ENCODE results near the gene RNASE4.
"Not testable (repeated sequence)": the region's sequence is repeated elsewhere in the genome, so short reads cannot be mapped to it uniquely, and the experiment has no call there.

Gene RNASE4

DNA sequence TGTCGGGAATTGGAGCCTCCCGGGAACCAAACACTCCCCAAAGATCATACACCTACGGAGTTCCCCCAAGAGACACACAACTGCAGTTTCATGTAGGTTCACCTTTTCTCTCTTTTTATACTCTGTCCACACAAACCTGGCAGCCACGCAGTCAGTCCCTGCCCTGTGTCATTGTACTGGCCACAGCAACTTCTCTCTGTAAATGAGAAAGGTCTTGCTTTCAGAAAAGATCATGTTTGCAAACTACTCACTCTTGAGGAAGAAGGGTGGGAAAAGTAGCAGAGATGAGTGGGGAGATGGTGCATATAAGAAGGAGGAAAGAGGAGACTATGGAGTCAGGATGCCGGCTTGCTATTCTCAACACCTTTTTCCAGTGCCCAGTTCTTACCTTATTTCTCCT lies 14.6 kb downstream of the RNASE4 start:
- WGBS, 2 donors (ENCODE audit: extremely low coverage in 2 of 2, insufficient read length in 2 of 2, insufficient replicate concordance in 1 of 2), result no CpG with 5 or more reads among the region's 5 CpGs

DNA sequence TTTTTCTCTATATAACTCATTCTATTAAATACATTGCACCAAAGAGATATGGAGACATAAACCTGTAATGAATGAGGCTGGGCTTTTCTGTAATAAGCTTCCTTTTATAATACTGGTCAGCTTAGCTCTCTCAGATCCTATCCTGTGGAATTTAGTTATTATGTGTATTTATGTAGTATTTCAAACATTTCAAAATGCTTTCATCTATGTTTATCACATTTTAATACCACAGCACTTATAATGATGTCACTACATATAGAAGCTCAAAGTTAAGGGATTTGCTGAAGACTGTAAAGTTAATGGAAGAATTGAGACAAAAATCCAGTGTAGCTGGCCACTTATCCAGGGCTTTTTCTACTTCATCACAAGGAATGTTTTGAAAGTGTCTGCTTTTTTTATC lies 15.6 kb downstream of the RNASE4 start:
- Histone ChIP-seq H2BK15ac (ENCODE audit: low read length) (no peak overlapping the region), H3K9ac (ENCODE audit: low read depth, low read length, poor library complexity) (no peak overlapping the region), H4K8ac (ENCODE audit: low read depth, low read length) (no peak overlapping the region), H3K4me2 (ENCODE audit: insufficient read depth, low read length, poor library complexity, severe bottlenecking) (no peak overlapping the region), H2AFZ (ENCODE audit: low read length) (no peak overlapping the region), H3K79me1 (ENCODE audit: low read depth, low read length) (no peaks in the 10 kb centered on the region), H3K9me3 (replicated peaks in 1 of 2; ENCODE audit: control insufficient read depth in 2 of 2, insufficient read depth in 1 of 2, low read depth in 1 of 2, low read length in 2 of 2) (peaks cover 2% of the 10 kb centered on the region in 2 donors), H2BK12ac (ENCODE audit: low read length) (no peak overlapping the region), H2BK120ac (ENCODE audit: low read depth, low read length) (no peak overlapping the region), H3K18ac (ENCODE audit: low read length) (no peak overlapping the region), H3K23ac (ENCODE audit: low read depth, low read length, poor library complexity) (no peak overlapping the region), H3K14ac (ENCODE audit: low read length) (no peak overlapping the region), H2AK5ac (ENCODE audit: low read depth, low read length) (no peak overlapping the region), H3K27ac (replicated peaks; ENCODE audit: low read length) (no peak overlapping the region), H2BK5ac (ENCODE audit: low read length) (no peak overlapping the region), H3K4ac (ENCODE audit: low read length) (no peak overlapping the region), H3K4me3 (ENCODE audit: low read length in 2 of 2) (no peak overlapping the region), H3K4me1 (ENCODE audit: control insufficient read depth in 2 of 2, insufficient read depth in 1 of 2, low read depth in 1 of 2, low read length in 2 of 2) (no peaks in the 10 kb centered on the region), H4K91ac (ENCODE audit: low read depth, low read length, poor library complexity) (no peak overlapping the region), H3K27me3 (ENCODE audit: control insufficient read depth in 3 of 3, insufficient read depth in 3 of 3, low read depth in 1 of 3, low read length in 3 of 3) (no peaks in the 10 kb centered on the region), H3K36me3 (replicated peaks in 1 of 2; ENCODE audit: control insufficient read depth in 2 of 2, insufficient read depth in 2 of 2, low read length in 2 of 2) (no peaks in the 10 kb centered on the region)
- DNase-seq (ENCODE audit: low spot score), result no peak

More for the DNA sequence above, 14.6 kb downstream of the RNASE4 start:
- Histone ChIP-seq H2BK5ac (ENCODE audit: low read length) (no peak overlapping the region), H3K4ac (ENCODE audit: low read length) (no peak overlapping the region), H4K91ac (ENCODE audit: low read depth, low read length, poor library complexity) (no peak overlapping the region), H3K36me3 (replicated peaks in 1 of 2; ENCODE audit: control insufficient read depth in 2 of 2, insufficient read depth in 2 of 2, low read length in 2 of 2) (no peaks in the 10 kb centered on the region), H3K4me3 (ENCODE audit: low read length in 2 of 2) (no peak overlapping the region), H3K18ac (ENCODE audit: low read length) (no peak overlapping the region), H3K4me2 (ENCODE audit: insufficient read depth, low read length, poor library complexity, severe bottlenecking) (no peak overlapping the region), H3K4me1 (ENCODE audit: control insufficient read depth in 2 of 2, insufficient read depth in 1 of 2, low read depth in 1 of 2, low read length in 2 of 2) (no peaks in the 10 kb centered on the region), H4K8ac (ENCODE audit: low read depth, low read length) (no peak overlapping the region), H2AK5ac (ENCODE audit: low read depth, low read length) (no peak overlapping the region), H2BK12ac (ENCODE audit: low read length) (no peak overlapping the region), H3K27ac (replicated peaks; ENCODE audit: low read length) (no peak overlapping the region), H3K27me3 (ENCODE audit: control insufficient read depth in 3 of 3, insufficient read depth in 3 of 3, low read depth in 1 of 3, low read length in 3 of 3) (no peaks in the 10 kb centered on the region), H3K9me3 (replicated peaks in 1 of 2; ENCODE audit: control insufficient read depth in 2 of 2, insufficient read depth in 1 of 2, low read depth in 1 of 2, low read length in 2 of 2) (peaks cover 2% of the 10 kb centered on the region in 2 donors), H3K79me1 (ENCODE audit: low read depth, low read length) (no peaks in the 10 kb centered on the region), H2BK15ac (ENCODE audit: low read length) (no peak overlapping the region), H2AFZ (ENCODE audit: low read length) (no peak overlapping the region), H3K14ac (ENCODE audit: low read length) (no peak overlapping the region), H2BK120ac (ENCODE audit: low read depth, low read length) (no peak overlapping the region), H3K23ac (ENCODE audit: low read depth, low read length, poor library complexity) (no peak overlapping the region), H3K9ac (ENCODE audit: low read depth, low read length, poor library complexity) (no peak overlapping the region)
- DNase-seq (ENCODE audit: low spot score), result no peak

DNA sequence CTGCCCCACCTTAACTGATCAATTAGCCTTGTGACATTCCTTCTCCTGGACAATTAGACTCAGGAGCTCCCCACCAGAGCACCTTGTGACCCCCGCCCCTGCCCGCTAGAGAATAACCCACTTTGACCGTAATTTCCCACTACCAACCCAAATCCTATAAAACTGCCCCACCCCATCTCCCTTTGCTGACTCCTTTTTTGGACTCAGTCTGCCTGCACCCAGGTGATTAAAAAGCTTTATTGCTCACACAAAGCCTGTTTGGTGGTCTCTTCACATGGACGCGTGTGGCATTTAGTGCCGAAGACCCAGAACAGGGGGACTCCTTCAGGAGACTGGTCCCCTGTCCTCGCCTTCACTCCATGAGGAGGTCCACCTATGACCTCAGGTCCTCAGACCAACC lies 16.6 kb downstream of the RNASE4 start:
- H3K4me1 ChIP-seq (ENCODE audit: control insufficient read depth in 2 of 2, insufficient read depth in 1 of 2, low read depth in 1 of 2, low read length in 2 of 2); H4K8ac ChIP-seq (ENCODE audit: low read depth, low read length); H2AK5ac ChIP-seq (ENCODE audit: low read depth, low read length); H3K18ac ChIP-seq (ENCODE audit: low read length); H2BK120ac ChIP-seq (ENCODE audit: low read depth, low read length); H3K9ac ChIP-seq (ENCODE audit: low read depth, low read length, poor library complexity); H3K36me3 ChIP-seq (replicated peaks in 1 of 2; ENCODE audit: control insufficient read depth in 2 of 2, insufficient read depth in 2 of 2, low read length in 2 of 2); H3K4me2 ChIP-seq (ENCODE audit: insufficient read depth, low read length, poor library complexity, severe bottlenecking); H2AFZ ChIP-seq (ENCODE audit: low read length); H3K23ac ChIP-seq (ENCODE audit: low read depth, low read length, poor library complexity); H3K27me3 ChIP-seq (ENCODE audit: control insufficient read depth in 3 of 3, insufficient read depth in 3 of 3, low read depth in 1 of 3, low read length in 3 of 3); H3K79me1 ChIP-seq (ENCODE audit: low read depth, low read length); H2BK12ac ChIP-seq (ENCODE audit: low read length); H3K9me3 ChIP-seq (replicated peaks in 1 of 2; ENCODE audit: control insufficient read depth in 2 of 2, insufficient read depth in 1 of 2, low read depth in 1 of 2, low read length in 2 of 2); H4K91ac ChIP-seq (ENCODE audit: low read depth, low read length, poor library complexity); H2BK5ac ChIP-seq (ENCODE audit: low read length); H3K4ac ChIP-seq (ENCODE audit: low read length); H3K14ac ChIP-seq (ENCODE audit: low read length); H2BK15ac ChIP-seq (ENCODE audit: low read length); H3K4me3 ChIP-seq (ENCODE audit: low read length in 2 of 2); H3K27ac ChIP-seq (replicated peaks; ENCODE audit: low read length); DNase-seq (ENCODE audit: low spot score): not testable (repeated sequence)
- WGBS, 2 donors (ENCODE audit: extremely low coverage in 2 of 2, insufficient read length in 2 of 2, insufficient replicate concordance in 1 of 2), result no CpG with 5 or more reads among the region's 7 CpGs

GRCh38 chr14:20706657-20707355 lies 22.4 kb downstream of the RNASE4 start:
- H3K4me1 ChIP-seq (ENCODE audit: control insufficient read depth in 2 of 2, insufficient read depth in 1 of 2, low read depth in 1 of 2, low read length in 2 of 2), result no peaks in the 10 kb centered on the region
- H2BK12ac ChIP-seq (ENCODE audit: low read length), result no peak overlapping the region
- H3K4me3 ChIP-seq (ENCODE audit: low read length in 2 of 2), result no peak overlapping the region
- H3K36me3 ChIP-seq (replicated peaks in 1 of 2; ENCODE audit: control insufficient read depth in 2 of 2, insufficient read depth in 2 of 2, low read length in 2 of 2), result no peaks in the 10 kb centered on the region
- no peak for DNase-seq (ENCODE audit: low spot score)
- no peak overlapping the region for H2BK120ac ChIP-seq (ENCODE audit: low read depth, low read length)
- H2BK5ac ChIP-seq (ENCODE audit: low read length), result no peak overlapping the region
- H4K91ac ChIP-seq (ENCODE audit: low read depth, low read length, poor library complexity), result no peak overlapping the region
- no peak overlapping the region for H3K4me2 ChIP-seq (ENCODE audit: insufficient read depth, low read length, poor library complexity, severe bottlenecking)
- no peak overlapping the region for H3K9ac ChIP-seq (ENCODE audit: low read depth, low read length, poor library complexity)
- peaks cover 0 to 18% of the 10 kb centered on the region in 2 donors for H3K9me3 ChIP-seq (replicated peaks in 1 of 2; ENCODE audit: control insufficient read depth in 2 of 2, insufficient read depth in 1 of 2, low read depth in 1 of 2, low read length in 2 of 2)
- no peak overlapping the region for H2AK5ac ChIP-seq (ENCODE audit: low read depth, low read length)
- H3K23ac ChIP-seq (ENCODE audit: low read depth, low read length, poor library complexity), result no peak overlapping the region
- no peak overlapping the region for H3K27ac ChIP-seq (replicated peaks; ENCODE audit: low read length)
- H3K27me3 ChIP-seq (ENCODE audit: control insufficient read depth in 3 of 3, insufficient read depth in 3 of 3, low read depth in 1 of 3, low read length in 3 of 3), result no peaks in the 10 kb centered on the region
- no CpG with 5 or more reads among the region's 4 CpGs for WGBS, 2 donors (ENCODE audit: extremely low coverage in 2 of 2, insufficient read length in 2 of 2, insufficient replicate concordance in 1 of 2)
- H3K14ac ChIP-seq (ENCODE audit: low read length), result no peak overlapping the region
- no peak overlapping the region for H3K18ac ChIP-seq (ENCODE audit: low read length)
- no peak overlapping the region for H2AFZ ChIP-seq (ENCODE audit: low read length)
- H2BK15ac ChIP-seq (ENCODE audit: low read length), result no peak overlapping the region
- no peak overlapping the region for H4K8ac ChIP-seq (ENCODE audit: low read depth, low read length)
- no peak overlapping the region for H3K4ac ChIP-seq (ENCODE audit: low read length)
- no peaks in the 10 kb centered on the region for H3K79me1 ChIP-seq (ENCODE audit: low read depth, low read length)
